ENCODE results near the gene LDLRAD3.

The LDLRAD3 gene

GRCh38 chr11:35990170-35990569, 46.3 kb downstream of the LDLRAD3 start:
- Histone ChIP-seq H3K27me3 (ENCODE audit: control insufficient read depth, insufficient read depth, low read length) (no peaks in the 10 kb centered on the region), H2AFZ (no peak overlapping the region), H3K4me3 (ENCODE audit: low read depth, low read length) (no peak overlapping the region), H3K4me1 (no peaks in the 10 kb centered on the region), H3K9ac (no peak overlapping the region), H3K36me3 (ENCODE audit: control insufficient read depth, insufficient read depth, low read length) (no peaks in the 10 kb centered on the region), H3K27ac (no peak overlapping the region), H3K79me2 (no peaks in the 10 kb centered on the region), H3K4me2 (ENCODE audit: low read length) (no peak overlapping the region), H3K9me3 (ENCODE audit: control insufficient read depth, low read length) (no peaks in the 10 kb centered on the region)
- TF ChIP-seq CTCF (IDR thresholded peaks at IDR 0.05) = no peak

- Histone ChIP-seq H3K9ac (no peak overlapping the region), H3K27ac (no peak overlapping the region), H3K9me3 (ENCODE audit: control insufficient read depth, low read length) (no peaks in the 10 kb centered on the region), H2AFZ (no peak overlapping the region), H3K4me2 (ENCODE audit: low read length) (no peak overlapping the region), H3K36me3 (ENCODE audit: control insufficient read depth, insufficient read depth, low read length) (no peaks in the 10 kb centered on the region), H3K4me3 (ENCODE audit: low read depth, low read length) (no peak overlapping the region), H3K27me3 (ENCODE audit: control insufficient read depth, insufficient read depth, low read length) (no peaks in the 10 kb centered on the region), H3K4me1 (no peaks in the 10 kb centered on the region), H3K79me2 (no peaks in the 10 kb centered on the region)
- TF ChIP-seq CTCF (IDR thresholded peaks at IDR 0.05) = no peak
These were observed 47.0 kb downstream of the LDLRAD3 start for GRCh38 chr11:35990816-35991215.

GRCh38 chr11:35992548-35992947, 48.7 kb downstream of the LDLRAD3 start:
- TF ChIP-seq CTCF (IDR thresholded peaks at IDR 0.05) = no peak
- no peaks in the 10 kb centered on the region for H3K9me3 ChIP-seq (ENCODE audit: control insufficient read depth, low read length)
- H2AFZ ChIP-seq = no peak overlapping the region
- no peaks in the 10 kb centered on the region for H3K36me3 ChIP-seq (ENCODE audit: control insufficient read depth, insufficient read depth, low read length)
- no peak overlapping the region for H3K9ac ChIP-seq
- no peak overlapping the region for H3K4me2 ChIP-seq (ENCODE audit: low read length)
- H3K79me2 ChIP-seq = no peaks in the 10 kb centered on the region
- H3K4me1 ChIP-seq = no peaks in the 10 kb centered on the region
- no peaks in the 10 kb centered on the region for H3K27me3 ChIP-seq (ENCODE audit: control insufficient read depth, insufficient read depth, low read length)
- no peak overlapping the region for H3K27ac ChIP-seq
- H3K4me3 ChIP-seq (ENCODE audit: low read depth, low read length) = no peak overlapping the region

- Histone ChIP-seq H3K36me3 (ENCODE audit: control insufficient read depth, insufficient read depth, low read length) (no peaks in the 10 kb centered on the region), H3K9ac (no peak overlapping the region), H3K79me2 (no peaks in the 10 kb centered on the region), H3K27ac (no peak overlapping the region), H3K4me3 (ENCODE audit: low read depth, low read length) (no peak overlapping the region), H3K4me1 (no peaks in the 10 kb centered on the region), H2AFZ (no peak overlapping the region), H3K27me3 (ENCODE audit: control insufficient read depth, insufficient read depth, low read length) (no peaks in the 10 kb centered on the region), H3K4me2 (ENCODE audit: low read length) (no peak overlapping the region), H3K9me3 (ENCODE audit: control insufficient read depth, low read length) (no peaks in the 10 kb centered on the region)
- no peak for TF ChIP-seq CTCF (IDR thresholded peaks at IDR 0.05)
These were observed 50.6 kb downstream of the LDLRAD3 start for GRCh38 chr11:35994421-35994820.

GRCh38 chr11:35995681-35996271, 51.9 kb downstream of the LDLRAD3 start:
- TF ChIP-seq CTCF (IDR thresholded peaks at IDR 0.05) = no peak
- Histone ChIP-seq H3K27me3 (ENCODE audit: control insufficient read depth, insufficient read depth, low read length) (no peaks in the 10 kb centered on the region), H2AFZ (no peak overlapping the region), H3K4me2 (ENCODE audit: low read length) (no peak overlapping the region), H3K9me3 (ENCODE audit: control insufficient read depth, low read length) (no peaks in the 10 kb centered on the region), H3K36me3 (ENCODE audit: control insufficient read depth, insufficient read depth, low read length) (no peaks in the 10 kb centered on the region), H3K79me2 (no peaks in the 10 kb centered on the region), H3K4me3 (ENCODE audit: low read depth, low read length) (no peak overlapping the region), H3K9ac (no peak overlapping the region), H3K27ac (no peak overlapping the region), H3K4me1 (no peaks in the 10 kb centered on the region)
